GM10248 (cell line): ENCODE measurements around the gene RNF121.

Experiments used
- CTCF ChIA-PET: fragments of 300-600 bp; sonication (Branson Sonifier 250); formaldehyde crosslinking; extraction: SDS; loops from one replicate; lab custom pipeline; 2021; ENCODE audit warnings: antibody characterized with exemption; lab: Yijun Ruan, JAX
- POLR2A ChIA-PET: fragments of 350-650 bp; sonication (Branson Sonifier 250); formaldehyde crosslinking; extraction: SDS; loops from one replicate; lab custom pipeline; 2020; ENCODE audit warnings: antibody characterized with exemption; lab: Yijun Ruan, JAX
- DNase-seq: peaks from one replicate; pipeline ENCODE4 v3.0.0; 2012; ENCODE audit errors: extremely low spot score
- CTCF ChIP-seq: IDR thresholded peaks from 2 replicates; pipeline ENCODE4 v1.5.1; 2012; ENCODE audit warnings: mild to moderate bottlenecking, low read depth; ENCODE audit errors: extremely low read depth, missing control alignments, control extremely low read depth

Gene RNF121

GRCh38 chr11:71971680-71972079 is 42.8 kb downstream of the RNF121 start:
- ChIA-PET POLR2A (no interaction called here), CTCF (interaction anchor here (1.3 to 2.5 kb wide), 5 partner anchors 14 to 172 kb away, joined by 3 to 9 read pairs (median 4); no protein-coding TSS in a partner anchor)
- DNase-seq, result no peak
- no peak for TF ChIP-seq CTCF

GRCh38 chr11:71976551-71976950 is 47.7 kb downstream of the RNF121 start:
- DNase-seq, result no peak
- ChIA-PET CTCF (interaction anchor here (0.9 to 5.2 kb wide), 28 partner anchors 8 to 455 kb away, joined by 3 to 101 read pairs (median 5); partner anchors contain the start of genes ANAPC15, IL18BP, RNF121 and XNDC1N), POLR2A (interaction anchor here (0.6 kb wide), 1 partner anchor 58 kb away, joined by 3 read pairs; no protein-coding TSS in a partner anchor)
- TF ChIP-seq CTCF, result no peak

- ChIA-PET CTCF (interaction anchor here (0.9 to 5.2 kb wide), 38 partner anchors 8 to 454 kb away, joined by 3 to 101 read pairs (median 5); partner anchors contain the start of genes ANAPC15, IL18BP, RNF121 and XNDC1N), POLR2A (interaction anchor here (0.6 kb wide), 1 partner anchor 58 kb away, joined by 3 read pairs; no protein-coding TSS in a partner anchor)
- no peak for DNase-seq
- TF ChIP-seq CTCF, result no peak
Measured at GRCh38 chr11:71977090-71977489, 48.2 kb downstream of the RNF121 start.

GRCh38 chr11:71977743-71978418 is 49.0 kb downstream of the RNF121 start:
- peak; percentile 73 for TF ChIP-seq CTCF
- DNase-seq, result peak; percentile 59
- CTCF ChIA-PET, result interaction anchor here (0.9 to 5.2 kb wide), 33 partner anchors 9 to 454 kb away, joined by 3 to 101 read pairs (median 7); partner anchors contain the start of genes ANAPC15, IL18BP, RNF121 and XNDC1N
- POLR2A ChIA-PET, result interaction anchor here (0.8 kb wide), 1 partner anchor 38 kb away, joined by 3 read pairs; no protein-coding TSS in a partner anchor

GRCh38 chr11:71979094-71979493 is 50.2 kb downstream of the RNF121 start:
- ChIA-PET POLR2A (interaction anchor here (0.6 kb wide), 1 partner anchor 121 kb away, joined by 3 read pairs; no protein-coding TSS in a partner anchor), CTCF (interaction anchor here (1.5 to 5.2 kb wide), 16 partner anchors 10 to 451 kb away, joined by 4 to 101 read pairs (median 20); partner anchors contain the start of genes IL18BP, RNF121 and XNDC1N)
- TF ChIP-seq CTCF, result no peak
- DNase-seq, result no peak

- ChIA-PET POLR2A (no interaction called here), CTCF (interaction anchor here (1.5 to 5.2 kb wide), 8 partner anchors 9 to 451 kb away, joined by 4 to 101 read pairs (median 32); partner anchors contain the start of gene IL18BP)
- no peak for TF ChIP-seq CTCF
Measured at GRCh38 chr11:71979602-71980001, 50.8 kb downstream of the RNF121 start.

More at GRCh38 chr11:71979602-71980001, 50.8 kb downstream of the RNF121 start:
- no peak for DNase-seq
